Fibroblast of skin of abdomen (primary cell): ENCODE measurements around the gene APBB3.

Source experiments
- DNase-seq: peaks from one replicate; pipeline ENCODE4 v3.0.0-alpha.2; 2013

Gene APBB3

GRCh38 chr5:140551872-140552271 is 12.5 kb downstream of the APBB3 start:
- no peak for DNase-seq

- no peak for DNase-seq
These were observed 14.0 kb downstream of the APBB3 start for GRCh38 chr5:140550147-140551079.

- DNase-seq: no peak
These were observed 14.9 kb downstream of the APBB3 start for GRCh38 chr5:140549237-140550144.

- DNase-seq: no peak
These were observed 15.6 kb downstream of the APBB3 start for GRCh38 chr5:140548791-140549190.

GRCh38 chr5:140548300-140548688 is 16.1 kb downstream of the APBB3 start:
- DNase-seq: no peak

- peak; percentile 92 for DNase-seq
These were observed 16.7 kb downstream of the APBB3 start, which contains the start of gene EIF4EBP3 for GRCh38 chr5:140547508-140548299. TSS of gene EIF4EBP3 (plus strand) at chr5:140547662. CDS start at chr5:140547738, 76 bp downstream.

- no peak for DNase-seq
These were observed 17.4 kb downstream of the APBB3 start for GRCh38 chr5:140546851-140547507.

GRCh38 chr5:140545606-140546005 is 18.8 kb downstream of the APBB3 start:
- DNase-seq: no peak

GRCh38 chr5:140544986-140545385 is 19.4 kb downstream of the APBB3 start:
- DNase-seq: no peak

- no peak for DNase-seq
These were observed 21.4 kb downstream of the APBB3 start for GRCh38 chr5:140542972-140543371.

- no peak for DNase-seq
These were observed 24.2 kb downstream of the APBB3 start for GRCh38 chr5:140540227-140540626.

GRCh38 chr5:140524003-140524402 is 40.4 kb downstream of the APBB3 start:
- DNase-seq: no peak

GRCh38 chr5:140513124-140513523 is 51.3 kb downstream of the APBB3 start:
- no peak for DNase-seq

- no peak for DNase-seq
These were observed 54.5 kb downstream of the APBB3 start for GRCh38 chr5:140509898-140510297.
